NCI-H524 treated with DMSO at 0.1 percent for 48 hours (cell line): ENCODE results near the gene ABCC11.

Source experiments
- DNase-seq: peaks from one replicate; lab custom pipeline; 2025; lab: John Stamatoyannopoulos, UW

ABCC11 gene

GRCh38 chr16:48129926-48130325, 117.4 kb downstream of the ABCC11 start:
- no peak for DNase-seq

- DNase-seq, result no peak
These were observed 118.6 kb downstream of the ABCC11 start for GRCh38 chr16:48128769-48129168.

GRCh38 chr16:48126801-48127644, 120.3 kb downstream of the ABCC11 start:
- DNase-seq, result peak; percentile 95

- DNase-seq, result peak; percentile 58
These were observed 121.5 kb downstream of the ABCC11 start for GRCh38 chr16:48125888-48126287.

- no peak for DNase-seq
These were observed 123.1 kb downstream of the ABCC11 start for GRCh38 chr16:48124266-48124665.

GRCh38 chr16:48123104-48123788, 124.1 kb downstream of the ABCC11 start:
- no peak for DNase-seq

- DNase-seq, result no peak
These were observed 126.1 kb downstream of the ABCC11 start for GRCh38 chr16:48121276-48121675.

GRCh38 chr16:48118841-48119240, 128.5 kb downstream of the ABCC11 start:
- no peak for DNase-seq

- DNase-seq, result peak; percentile 25
These were observed 129.9 kb downstream of the ABCC11 start for GRCh38 chr16:48117217-48118105.
